Stomach (tissue), 9 donors: ENCODE measurements around the gene CFAP53. TPM values are rescaled to one million over a fixed set of nuclear protein-coding genes. Genes with fewer than 3 reads are reported as not detected.

Source experiments
- DNase-seq, 2 donors: peaks; one replicate each; pipeline versions ENCODE4 v3.0.0 to v3.0.0-alpha.2; 2013 to 2019
- H3K27ac ChIP-seq, 5 donors: fragments of 200-600 bp in 4 of 5; sonication (generic) in 4 of 5; one replicate each; pipeline ENCODE4 v1.5.1; 2013 to 2019; ENCODE audit warnings: mild to moderate bottlenecking in 1 of 5, moderate library complexity in 1 of 5
- H3K27me3 ChIP-seq, 3 donors: fragments of 200-600 bp; sonication (generic); one replicate each; pipeline ENCODE4 v1.5.1; 2017 to 2019; ENCODE audit warnings: mixed run types in 1 of 3
- H3K36me3 ChIP-seq, 4 donors: fragments of 200-600 bp; sonication (generic); 1 replicate in 3 of 4; 2 replicates in 1 of 4; pipeline ENCODE4 v1.5.1; 2016 to 2019
- H3K4me1 ChIP-seq, 4 donors: fragments of 200-600 bp; sonication (generic); one replicate each; pipeline ENCODE4 v1.5.1; 2016 to 2019
- H3K4me3 ChIP-seq, 4 donors: fragments of 200-600 bp; sonication (generic) in 3 of 4; one replicate each; pipeline ENCODE4 v1.5.1; 2016 to 2019; ENCODE audit warnings: mild to moderate bottlenecking in 1 of 4
- H3K9me3 ChIP-seq, 4 donors: fragments of 200-600 bp; sonication (generic); one replicate each; pipeline ENCODE4 v1.5.1; 2016 to 2019
- CTCF ChIP-seq, 7 experiments: fragments of 450-650 bp in 4 of 7; fragments of 200-600 bp in 3 of 7; sonication (generic) in 3 of 7; IDR thresholded peaks; one replicate each; pipeline ENCODE4 v1.5.1; 2016 to 2019; ENCODE audit warnings: antibody characterized with exemption in 7 of 7, control low read depth in 2 of 7, mild to moderate bottlenecking in 1 of 7
- EP300 ChIP-seq: sonication (generic); formaldehyde crosslinking; IDR thresholded peaks from one replicate; pipeline ENCODE4 v1.6.1; 2017; ENCODE audit warnings: antibody characterized with exemption
- POLR2A ChIP-seq, 4 donors: fragments of 450-650 bp; IDR thresholded peaks; one replicate each; pipeline ENCODE4 v1.6.1; 2016; ENCODE audit warnings: antibody characterized with exemption in 4 of 4, control low read depth in 2 of 4, mild to moderate bottlenecking in 1 of 4, moderate library complexity in 1 of 4
- POLR2AphosphoS5 ChIP-seq, 3 donors: sonication (generic); formaldehyde crosslinking; IDR thresholded peaks; one replicate each; pipeline ENCODE4 v1.6.1; 2016; ENCODE audit warnings: antibody characterized with exemption in 3 of 3
- WGBS, 5 donors: extraction: QIAGEN DNeasy Blood & Tissue Kit in 3 of 5; methylation state at CpG; one replicate each; pipeline versions ENCODE4 v1.1.5 to v1.1.7; 2013 to 2018; 5-methylcytosine and 5-hydroxymethylcytosine counted together
- intact Hi-C: fragments of 100-400 bp; cut with DNase I; formaldehyde crosslinking; loops from one replicate; pipeline ENCODE4 v1.15.1; 2023; ENCODE audit warnings: low total_unique reads
- polyA plus RNA-seq, 3 donors: library from polyadenylated mRNA; stranded (reverse); fragments of 200-250 nt; gene quantifications; one replicate each; pipeline ENCODE4 v1.2.3, GENCODE V29; 2013
- total RNA-seq, 5 donors: library from RNA; depleted of rRNA; stranded (reverse); fragments of >200 nt; gene quantifications; one replicate each; pipeline versions ENCODE4 v1.1.0 to v1.2.3, GENCODE V29; 2014 to 2016
- donor health status: healthy with polysubstance abuse.
- donor health status: Bipolar disorder and iron deficiency.
- donor health status: healthy.

Gene CFAP53
- total and polyA plus RNA-seq, 8 donors = 0.25 to 4.1 (median 0.73) TPM; not detected in 4

- Histone ChIP-seq H3K4me1 (peaks cover 13 to 29% (median 26%) of the 10 kb centered on the region in 4 donors), H3K27ac (no peak overlapping the region), H3K27me3 (peaks cover 0 to 80% (median 20%) of the 10 kb centered on the region in 3 donors), H3K36me3 (no peaks in the 10 kb centered on the region), H3K4me3 (peak overlapping the region in 3 of 4 donors; percentile 60 to 63 (median 60)), H3K9me3 (peaks cover 0 to under 1% (median 0%) of the 10 kb centered on the region in 4 donors)
- WGBS, 5 donors = 34 to 42% (median 36%) methylated on average over 10 of the region's 10 CpGs
- no peak for TF ChIP-seq POLR2AphosphoS5 (IDR thresholded peaks at IDR 0.05)
- TF ChIP-seq CTCF (IDR thresholded peaks at IDR 0.05) = no peak
- no peak for TF ChIP-seq EP300
- no peak for TF ChIP-seq POLR2A (IDR thresholded peaks at IDR 0.05)
- intact Hi-C loops = loop anchor here (10.0 kb wide), 1 partner anchor 681 kb away; no protein-coding TSS in a partner anchor
- DNase-seq = no peak
Observed at GRCh38 chr18:50195689-50196088, 70.6 kb downstream of the CFAP53 start.

- Histone ChIP-seq H3K9me3 (no peaks in the 10 kb centered on the region), H3K36me3 (no peaks in the 10 kb centered on the region), H3K27me3 (peaks cover 0 to 79% (median 20%) of the 10 kb centered on the region in 3 donors), H3K4me3 (peak within 1 kb of the TSS; percentile 60 to 69 (median 62)), H3K27ac (peak within 1 kb of the TSS; percentile 78 to 89 (median 81)), H3K4me1 (peaks cover 13 to 29% (median 26%) of the 10 kb centered on the region in 4 donors)
- 1 to 5% (median 1%) methylated on average over 24 to 114 of the region's 115 CpGs for WGBS, 5 donors
- intact Hi-C loops = loop anchor here (10.0 kb wide), 1 partner anchor 680 kb away; no protein-coding TSS in a partner anchor
- peak; percentile 91 to 95 for DNase-seq
- TF ChIP-seq EP300 (no peak), POLR2AphosphoS5 (IDR thresholded peaks at IDR 0.05) (peak in 2 of 3 donors; percentile 64 to 75), CTCF (IDR thresholded peaks at IDR 0.05) (peak in 3 of 7 experiments; percentile 8 to 83 (median 33))
Observed at GRCh38 chr18:50194631-50195532, 71.4 kb downstream of the CFAP53 start, which contains the start of gene MYO5B. Gene MYO5B, minus strand, starts transcription at chr18:50195147. Its CDS starts 354 bp downstream, at chr18:50194793.

- Histone ChIP-seq H3K4me3 (peak overlapping the region; percentile 60 to 69 (median 62)), H3K27ac (peak overlapping the region; percentile 78 to 89 (median 81)), H3K36me3 (no peaks in the 10 kb centered on the region), H3K9me3 (no peaks in the 10 kb centered on the region), H3K27me3 (peaks cover 0 to 78% (median 20%) of the 10 kb centered on the region in 3 donors), H3K4me1 (peaks cover 13 to 29% (median 26%) of the 10 kb centered on the region in 4 donors)
- intact Hi-C loops = loop anchor here (10.0 kb wide), 1 partner anchor 679 kb away; no protein-coding TSS in a partner anchor
- peak; percentile 36 to 52 for DNase-seq
- WGBS, 5 donors = 1 to 2% (median 1%) methylated on average over 32 to 68 of the region's 68 CpGs
- TF ChIP-seq CTCF (IDR thresholded peaks at IDR 0.05) (no peak), POLR2A (IDR thresholded peaks at IDR 0.05) (no peak), POLR2AphosphoS5 (IDR thresholded peaks at IDR 0.05) (no peak), EP300 (no peak)
Observed at GRCh38 chr18:50193796-50194630, 72.3 kb downstream of the CFAP53 start.
